ENCODE measurements around the gene DPH1. TPM values are rescaled to one million over a fixed set of nuclear protein-coding genes. Genes with fewer than 3 reads are reported as not detected.

Gene DPH1
- total RNA-seq, 4 donors from 2014 or later = 29.9 to 35.6 (median 34.0) TPM

- peaks cover 0 to 20% of the 10 kb centered on the region in 2 donors for H3K36me3 ChIP-seq
- WGBS, 2 donors (ENCODE audit: low coverage in 1 of 2) = 15 to 27% methylated on average over 6 to 8 of the region's 8 CpGs
- H3K4me1 ChIP-seq = peaks cover 0 to 74% (median 56%) of the 10 kb centered on the region in 3 donors
- no peaks in the 10 kb centered on the region for H3K27me3 ChIP-seq
- no peak for ATAC-seq
- H3K27ac ChIP-seq = peak overlapping the region; percentile 40 to 85 (median 76)
- peak overlapping the region; percentile 26 to 37 for H3K4me3 ChIP-seq
- H3K9me3 ChIP-seq = no peaks in the 10 kb centered on the region
- TF ChIP-seq POLR2AphosphoS5 (IDR thresholded peaks at IDR 0.05) (no peak), EP300 (IDR thresholded peaks at IDR 0.05) (no peak), CTCF (IDR thresholded peaks at IDR 0.05) (no peak), POLR2A (IDR thresholded peaks at IDR 0.05) (no peak)
Observed at GRCh38 chr17:2089021-2089422, 59.1 kb downstream of the DPH1 start.

- Histone ChIP-seq H3K36me3 (peaks cover 0 to 12% of the 10 kb centered on the region in 2 donors), H3K4me3 (no peak overlapping the region), H3K9me3 (no peaks in the 10 kb centered on the region), H3K4me1 (peaks cover 0 to 69% (median 49%) of the 10 kb centered on the region in 3 donors), H3K27ac (peak overlapping the region; percentile 40 to 85 (median 70)), H3K27me3 (no peaks in the 10 kb centered on the region)
- WGBS, 2 donors (ENCODE audit: low coverage in 1 of 2) = 53 to 72% methylated on average over 7 to 9 of the region's 9 CpGs
- no peak for ATAC-seq
- TF ChIP-seq CTCF (IDR thresholded peaks at IDR 0.05) (no peak), POLR2AphosphoS5 (IDR thresholded peaks at IDR 0.05) (no peak), EP300 (IDR thresholded peaks at IDR 0.05) (no peak), POLR2A (IDR thresholded peaks at IDR 0.05) (no peak)
Observed at GRCh38 chr17:2090210-2090641, 60.3 kb downstream of the DPH1 start.

- 34% methylated on average over 2 of the region's 2 CpGs; no CpG with 5 or more reads in 1 of the 2 donors for WGBS, 2 donors (ENCODE audit: low coverage in 1 of 2)
- ATAC-seq = peak; percentile 86
- Histone ChIP-seq H3K9me3 (no peaks in the 10 kb centered on the region), H3K4me3 (no peak overlapping the region), H3K27ac (peak overlapping the region in 3 of 4 donors; percentile 66 to 85 (median 73)), H3K4me1 (peaks cover 0 to 67% (median 41%) of the 10 kb centered on the region in 3 donors), H3K36me3 (peaks cover 0 to 6% of the 10 kb centered on the region in 2 donors), H3K27me3 (no peaks in the 10 kb centered on the region)
- TF ChIP-seq CTCF (IDR thresholded peaks at IDR 0.05) (peak in 3 of 4 experiments; percentile 33 to 62 (median 36)), POLR2AphosphoS5 (IDR thresholded peaks at IDR 0.05) (peak; percentile 8), EP300 (IDR thresholded peaks at IDR 0.05) (no peak)
Observed at GRCh38 chr17:2090804-2091534, 61.0 kb downstream of the DPH1 start.

GRCh38 chr17:2092253-2092652 is 62.3 kb downstream of the DPH1 start:
- TF ChIP-seq EP300 (IDR thresholded peaks at IDR 0.05) = no peak
- no peak for TF ChIP-seq CTCF (IDR thresholded peaks at IDR 0.05)
- TF ChIP-seq POLR2A (IDR thresholded peaks at IDR 0.05) = no peak
- TF ChIP-seq POLR2AphosphoS5 (IDR thresholded peaks at IDR 0.05) = no peak
- no peak for ATAC-seq
- peaks cover 0 to 54% (median 31%) of the 10 kb centered on the region in 3 donors for H3K4me1 ChIP-seq
- H3K36me3 ChIP-seq = no peaks in the 10 kb centered on the region
- H3K27ac ChIP-seq = peak overlapping the region in 2 of 4 donors; percentile 7 to 85
- H3K27me3 ChIP-seq = no peaks in the 10 kb centered on the region
- no peak overlapping the region for H3K4me3 ChIP-seq
- H3K9me3 ChIP-seq = no peaks in the 10 kb centered on the region
- whole genome bisulfite sequencing, 2 donors (ENCODE audit: low coverage in 1 of 2) = 94% methylated on average over 2 of the region's 4 CpGs; no CpG with 5 or more reads in 1 of the 2 donors

- 70 to 85% methylated on average over 4 of the region's 5 CpGs for WGBS, 2 donors (ENCODE audit: low coverage in 1 of 2)
- Histone ChIP-seq H3K27ac (no peak overlapping the region), H3K9me3 (no peaks in the 10 kb centered on the region), H3K27me3 (no peaks in the 10 kb centered on the region), H3K4me3 (no peak overlapping the region), H3K36me3 (no peaks in the 10 kb centered on the region), H3K4me1 (peaks cover 0 to 43% (median 20%) of the 10 kb centered on the region in 3 donors)
- ATAC-seq = no peak
- TF ChIP-seq POLR2A (IDR thresholded peaks at IDR 0.05) (no peak), POLR2AphosphoS5 (IDR thresholded peaks at IDR 0.05) (no peak), EP300 (IDR thresholded peaks at IDR 0.05) (no peak), CTCF (IDR thresholded peaks at IDR 0.05) (no peak)
Observed at GRCh38 chr17:2093349-2093748, 63.4 kb downstream of the DPH1 start.

Data from gastroesophageal sphincter (tissue), 4 donors.